ENCODE data around the gene MRPL1.

MRPL1 gene

DNA sequence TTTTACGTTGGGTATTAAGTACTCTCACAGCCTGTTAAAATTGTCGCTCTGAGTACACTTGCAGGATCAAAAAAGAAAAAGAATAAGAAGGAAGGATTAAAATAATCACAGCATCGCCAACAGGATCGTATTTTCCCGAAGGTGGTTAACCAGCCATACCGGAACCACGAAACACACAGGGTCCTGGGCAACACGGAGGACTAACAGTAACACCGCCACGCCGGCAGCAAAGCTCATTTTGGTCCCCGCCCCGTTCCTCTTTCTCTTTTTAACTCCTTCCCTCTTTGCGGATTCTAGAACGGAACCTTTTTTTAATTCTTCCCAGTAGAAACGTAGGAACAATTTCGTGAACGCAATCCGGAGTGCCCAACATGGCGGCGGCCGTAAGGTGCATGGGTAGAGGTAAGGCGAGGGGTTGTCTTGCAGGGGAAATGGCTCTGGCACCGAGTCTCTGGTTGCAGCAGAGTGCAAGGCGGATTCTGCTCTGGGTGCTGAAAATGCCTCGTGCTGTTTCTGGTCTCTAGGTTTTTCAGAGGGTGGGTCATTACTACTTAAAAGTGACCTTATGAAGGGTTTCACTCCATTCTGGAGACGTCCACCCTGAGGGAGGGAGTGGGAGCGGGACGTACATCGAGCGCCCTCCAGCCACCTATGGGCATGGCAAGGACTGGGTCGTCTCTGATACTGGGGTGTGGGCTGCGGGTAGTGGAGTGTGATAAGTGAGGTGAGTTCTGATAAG, at the start of gene MRPL1:
TSS of gene MRPL1 (plus strand) at position 353 of the 739 bp plus-strand sequence. CDS start at position 372, 19 bp downstream.
- DNase-seq, result peak; percentile 88 to 90

DNA sequence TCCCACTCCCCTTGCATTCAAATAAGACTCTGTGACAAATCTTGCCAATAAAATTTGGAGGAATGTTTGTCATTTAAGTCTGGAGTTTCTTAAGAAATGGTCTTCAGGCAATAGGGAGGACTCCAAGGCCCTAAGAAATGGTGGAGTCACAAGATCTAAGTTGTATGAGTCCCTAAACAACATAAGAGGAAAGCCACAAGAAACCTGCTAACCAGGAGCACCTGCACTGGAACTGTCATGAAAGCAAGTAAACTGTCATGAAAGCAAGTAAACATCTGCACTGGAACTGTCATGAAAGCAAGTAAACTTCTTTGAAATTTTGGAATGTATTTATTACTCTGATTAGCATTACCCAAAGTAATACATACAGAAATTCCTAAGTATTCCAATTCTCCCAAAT, 47.0 kb upstream of the MRPL1 start:
- DNase-seq, result no peak

DNA sequence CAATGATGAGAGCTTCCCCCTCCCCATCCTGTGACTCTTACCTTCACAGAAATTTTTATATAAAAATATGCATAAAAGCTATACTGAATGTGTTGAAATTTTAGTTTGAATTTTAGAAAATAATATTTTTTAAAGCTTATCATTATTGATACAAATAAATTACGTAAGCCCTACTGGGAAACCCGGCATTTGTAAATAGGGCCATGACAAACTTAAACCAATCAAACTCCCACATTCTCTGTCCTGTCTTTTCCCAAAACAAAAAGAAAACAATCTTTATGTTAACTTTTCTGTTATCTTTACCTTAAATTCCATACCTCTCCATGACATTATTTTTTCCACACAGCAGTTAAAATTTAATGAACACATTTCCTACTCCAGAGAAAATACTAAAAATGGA, 46.1 kb upstream of the MRPL1 start:
- DNase-seq, result no peak

DNA sequence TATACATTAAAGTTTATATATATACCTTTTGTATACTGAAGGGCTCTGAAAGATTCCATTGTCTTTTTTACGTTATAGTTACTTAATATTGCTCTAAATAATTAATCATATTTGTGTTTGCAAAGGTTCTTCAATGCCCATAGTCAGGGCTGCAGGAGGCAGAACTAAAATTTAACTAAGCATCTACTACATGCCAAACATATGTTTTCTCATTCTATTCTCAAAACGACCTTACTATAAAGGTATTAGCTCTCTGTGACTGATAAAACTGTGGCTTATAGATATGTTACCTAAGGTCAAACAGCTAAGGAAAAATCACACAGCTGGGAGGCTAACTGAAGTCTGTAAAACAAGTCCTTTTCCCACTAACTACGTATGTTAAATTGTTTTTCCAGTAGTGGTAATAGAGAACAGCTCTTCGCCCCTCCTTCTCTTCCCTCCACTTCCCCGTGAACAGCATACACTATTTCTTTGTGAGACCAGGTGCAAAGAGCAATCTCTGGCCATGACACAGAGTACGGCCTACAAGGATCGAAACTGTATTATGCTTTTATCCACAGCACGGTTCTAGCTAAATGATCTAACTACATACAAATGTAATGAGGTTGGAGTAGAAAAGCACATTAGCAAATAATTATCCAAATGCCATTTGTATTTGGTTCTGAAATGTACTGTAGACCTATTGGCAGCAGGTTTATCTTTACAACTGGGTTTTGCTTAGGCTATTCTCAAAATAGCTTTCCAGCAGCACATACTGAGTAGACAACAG, 45.1 kb upstream of the MRPL1 start:
- no peak for DNase-seq

DNA sequence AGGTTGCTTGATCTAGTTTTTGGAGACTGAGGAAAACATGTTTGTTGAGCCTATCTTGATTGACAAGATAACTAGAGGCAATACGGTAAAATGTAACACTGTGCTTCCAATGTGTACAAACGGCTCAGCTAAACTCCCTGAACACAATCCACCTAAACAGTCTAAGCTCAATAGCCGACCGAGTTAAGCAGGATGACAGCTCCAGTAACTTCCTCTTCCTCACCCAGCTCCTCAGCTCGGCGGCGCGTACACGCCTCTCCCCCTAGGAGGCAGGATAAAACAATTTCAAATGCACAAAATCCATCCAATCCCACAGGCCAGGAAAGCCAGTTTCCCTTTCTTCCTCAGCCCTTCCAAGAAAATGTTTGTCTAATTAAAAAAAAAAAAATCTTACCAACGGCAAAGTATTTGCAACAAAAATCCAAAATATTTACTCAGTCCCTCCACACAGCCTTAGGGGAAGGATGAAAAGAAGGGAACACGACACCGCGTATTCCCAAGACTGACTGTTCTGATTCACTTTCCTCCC, 44.5 kb upstream of the MRPL1 start:
- DNase-seq, result peak; percentile 35

DNA sequence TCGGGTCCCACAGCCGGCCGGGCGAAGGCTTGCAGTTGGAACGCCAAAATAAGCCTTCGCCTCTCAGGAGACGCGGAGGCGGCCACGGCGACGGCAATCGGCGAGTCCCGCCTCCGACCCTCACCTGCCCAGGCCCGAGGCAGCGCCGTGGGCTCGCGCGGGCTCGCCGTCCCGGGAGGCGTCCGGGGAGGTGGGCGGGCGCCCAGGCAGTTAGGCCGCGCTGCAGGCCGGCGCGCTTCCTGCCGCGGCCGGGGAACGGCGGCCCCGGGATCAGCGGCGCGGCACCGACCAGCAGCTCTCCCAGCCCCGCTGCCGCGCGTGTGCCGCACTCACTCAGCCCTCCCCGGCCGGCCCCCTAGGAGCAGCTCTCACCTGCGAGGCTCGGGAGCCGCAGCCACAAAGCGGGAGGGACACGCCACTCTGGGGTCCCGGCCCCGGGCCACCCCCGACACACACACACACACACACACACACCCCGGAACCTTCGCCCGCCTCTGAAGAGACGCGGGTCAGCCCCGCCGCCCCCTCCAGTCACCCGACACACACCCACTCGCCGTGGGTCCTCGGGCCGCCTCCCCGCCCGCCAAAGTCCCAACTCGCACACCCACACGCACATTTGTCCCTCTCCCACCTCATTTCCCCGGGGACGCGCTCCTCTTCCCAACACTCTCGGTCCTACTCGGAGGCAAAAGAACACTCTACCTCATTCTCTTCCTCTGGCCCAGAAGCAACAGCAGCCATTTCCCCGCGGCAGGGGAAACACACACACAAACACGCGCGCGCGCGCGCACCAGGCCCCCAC, 43.8 kb upstream of the MRPL1 start, which contains the start of gene CNOT6L:
TSS of gene CNOT6L (minus strand) at position 767 of the 802 bp plus-strand sequence. CDS start at position 707, 60 bp downstream.
- DNase-seq, result peak; percentile 25 to 57

DNA sequence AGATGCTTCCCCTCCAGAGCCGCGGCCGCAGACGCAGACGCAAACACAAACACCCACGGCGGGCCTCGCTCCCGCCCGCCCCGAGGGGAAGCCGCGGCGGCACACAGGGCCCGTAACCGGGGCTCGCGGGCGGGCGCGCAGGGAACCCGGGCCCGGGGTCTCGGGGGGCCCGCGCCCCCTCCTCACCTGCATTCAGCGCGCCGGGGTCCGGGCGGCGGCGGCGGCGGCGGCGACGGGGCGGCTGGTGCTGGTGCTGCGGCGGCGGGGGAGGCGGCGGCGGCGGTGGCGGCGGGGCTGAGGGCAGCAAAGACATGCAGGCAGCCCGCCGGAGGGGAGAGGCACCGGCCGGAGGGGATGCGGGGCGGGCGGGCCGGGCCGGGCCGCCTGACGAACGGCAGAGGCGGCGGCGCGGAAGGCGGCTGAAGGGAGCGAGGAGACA, 43.2 kb upstream of the MRPL1 start:
- DNase-seq, result peak; percentile 85

DNA sequence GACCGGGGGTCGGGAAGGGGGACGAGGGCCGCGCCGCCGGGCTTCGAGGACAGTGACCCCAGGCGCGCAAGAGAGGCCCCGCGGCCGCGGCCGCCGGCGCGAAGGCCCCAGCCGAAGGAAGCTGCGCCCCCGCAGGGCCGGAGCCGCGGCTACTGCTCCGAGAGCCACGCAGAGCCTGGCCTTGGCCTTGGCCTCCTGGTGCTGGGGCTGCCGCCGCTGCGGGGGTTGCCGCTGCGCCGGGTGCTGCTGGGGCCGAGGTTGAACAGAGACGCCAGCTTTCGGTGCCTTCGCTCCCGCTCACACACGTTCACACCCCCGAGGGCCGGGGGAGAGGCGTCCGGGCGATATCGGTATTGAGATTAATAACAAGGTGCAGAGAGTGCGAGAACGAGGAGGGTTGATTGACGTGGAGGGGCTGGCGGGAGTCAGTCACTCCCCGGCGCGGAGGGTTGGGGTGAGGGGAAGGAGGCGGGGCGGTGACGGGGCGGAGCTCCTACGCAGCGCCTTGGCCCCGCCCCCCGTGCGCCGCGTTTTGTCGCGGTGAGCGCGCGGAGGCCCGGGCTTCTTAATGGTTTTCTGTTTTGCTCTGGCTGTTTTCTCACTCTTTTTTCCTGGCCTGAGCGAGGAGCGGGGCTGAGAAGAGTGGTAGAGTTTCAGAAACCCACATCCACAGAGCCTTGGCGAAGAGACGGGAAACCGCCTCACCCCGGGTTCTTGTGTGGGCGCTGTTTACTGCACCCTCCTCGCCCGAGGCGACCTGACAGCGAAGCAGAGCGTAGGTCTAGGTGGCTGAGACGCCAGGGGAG, 42.6 kb upstream of the MRPL1 start:
- peak; percentile 93 to 94 for DNase-seq

DNA sequence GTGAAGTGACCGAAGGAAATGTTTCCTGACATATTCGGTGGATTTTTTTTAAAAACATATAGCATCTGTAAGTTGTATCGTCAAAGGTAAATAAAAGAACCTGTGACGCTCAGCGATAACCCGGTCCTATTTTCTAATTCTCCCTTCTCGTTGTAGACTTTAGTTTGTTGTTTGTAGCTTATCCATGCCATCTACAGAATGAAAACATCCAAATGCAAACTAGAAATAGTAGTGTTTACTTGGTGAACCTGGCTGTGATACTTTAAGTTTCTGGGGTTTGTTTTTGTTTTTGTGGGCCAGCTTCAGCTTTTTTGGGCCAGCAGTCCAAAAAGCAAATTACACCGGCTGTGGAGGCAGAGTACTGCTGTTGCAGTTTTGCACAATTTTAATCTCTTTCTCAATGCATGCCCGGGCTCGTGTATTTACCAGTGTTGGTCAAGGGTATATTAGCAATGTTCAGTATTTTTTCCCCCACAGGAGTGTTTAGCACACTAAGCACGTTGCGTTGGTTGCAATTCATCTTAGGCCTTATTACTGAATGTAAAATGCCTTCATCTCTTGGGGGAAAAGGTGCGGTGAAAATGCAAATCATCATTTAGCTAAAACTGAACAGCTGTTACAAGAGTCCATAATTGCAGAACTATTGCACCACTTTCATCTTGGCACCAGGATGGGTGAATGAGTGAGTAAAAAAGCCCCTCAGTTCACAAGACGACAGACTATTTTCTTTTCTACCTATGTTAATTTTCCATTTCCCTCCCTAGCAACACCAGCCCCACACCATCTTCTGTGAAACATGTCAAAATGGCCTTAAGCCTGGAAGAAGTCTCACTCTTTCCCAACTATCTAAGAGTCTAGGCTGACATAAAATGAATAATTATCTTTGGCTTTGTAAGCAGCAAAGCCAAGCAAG, 41.7 kb upstream of the MRPL1 start:
- DNase-seq, result no peak

DNA sequence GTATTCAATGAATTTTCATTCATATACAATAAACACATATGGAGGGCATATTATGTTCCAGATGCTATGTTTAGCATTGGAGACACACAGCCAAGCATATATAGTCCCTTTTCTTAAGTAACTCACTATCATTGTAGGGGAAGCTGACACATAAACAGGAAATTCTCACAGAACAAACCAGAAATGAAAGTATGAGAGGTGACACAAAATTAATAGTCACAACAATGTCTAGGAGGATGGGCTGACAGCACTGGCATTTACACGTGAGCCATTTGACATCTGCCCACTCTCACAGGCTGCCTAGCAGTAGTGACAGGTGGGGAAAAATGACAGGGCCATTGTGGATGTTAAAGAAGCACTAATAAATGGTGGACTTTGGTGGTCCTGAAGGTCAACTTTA, 40.9 kb upstream of the MRPL1 start:
- peak; percentile 43 to 54 for DNase-seq

DNA sequence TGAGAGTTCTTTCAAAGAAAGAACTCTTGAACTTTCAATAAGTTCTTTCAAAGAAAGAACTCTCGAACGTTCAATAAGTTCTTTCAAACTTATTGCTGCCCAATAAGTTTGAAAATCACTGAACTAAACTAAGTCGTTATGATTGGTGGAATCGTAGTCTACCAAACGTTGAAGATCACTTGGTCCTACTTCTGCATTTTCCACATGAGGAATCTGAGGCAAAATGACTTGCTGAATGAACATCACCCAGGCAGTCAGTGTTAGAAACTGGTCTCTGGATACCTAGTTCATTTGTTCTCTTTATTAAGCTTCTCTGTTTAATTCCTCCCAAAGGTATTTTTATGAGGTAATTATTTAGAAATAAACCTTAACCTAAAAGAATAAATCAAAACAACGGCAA, 36.4 kb upstream of the MRPL1 start:
- no peak for DNase-seq

DNA sequence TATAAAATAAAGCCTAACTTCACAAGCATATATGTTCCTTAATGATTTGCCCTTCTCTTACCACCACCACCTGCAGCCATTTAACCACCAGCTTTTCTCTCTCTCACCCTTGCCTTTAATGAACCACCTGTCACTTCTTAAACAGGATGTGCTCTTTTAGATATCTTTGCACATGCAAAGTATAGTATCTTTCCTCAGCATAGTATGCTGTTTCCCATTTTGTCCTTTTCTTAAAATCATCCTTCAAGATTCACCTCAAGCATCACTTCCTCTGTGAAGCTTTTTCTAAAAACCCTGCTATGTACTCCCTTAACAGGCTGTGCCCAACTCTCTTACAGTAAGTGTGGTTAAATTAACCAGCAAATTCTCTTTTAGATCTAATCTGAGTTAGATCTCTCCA, 35.3 kb upstream of the MRPL1 start:
- no peak for DNase-seq

DNA sequence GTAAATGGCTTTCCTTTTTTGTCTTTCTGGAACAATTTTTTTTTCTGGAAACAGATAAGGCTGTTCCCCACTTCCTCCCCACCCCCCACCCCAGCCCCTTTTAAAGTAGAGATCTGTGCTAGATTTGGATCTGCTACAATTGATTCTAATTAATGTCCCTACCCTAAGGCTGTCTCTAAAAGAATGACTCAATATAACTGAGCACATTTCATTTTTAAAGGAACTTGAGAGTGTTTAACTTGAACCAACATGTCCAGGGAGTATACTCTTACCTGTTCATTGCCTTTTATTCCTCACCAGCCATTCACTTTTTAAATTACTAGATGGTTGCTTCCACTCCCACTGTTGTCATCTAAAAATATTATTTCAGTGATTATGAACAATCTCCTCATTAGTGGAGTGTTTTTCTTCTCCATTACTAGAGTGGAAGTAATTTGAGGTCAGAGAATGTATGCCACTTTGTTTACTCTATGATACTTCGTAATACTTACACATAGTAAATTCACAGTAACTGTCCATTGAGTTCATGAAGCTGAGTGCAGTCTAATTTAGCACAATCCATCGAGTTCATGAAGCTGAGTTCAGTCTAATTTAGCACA, 29.4 kb upstream of the MRPL1 start:
- no peak for DNase-seq

DNA sequence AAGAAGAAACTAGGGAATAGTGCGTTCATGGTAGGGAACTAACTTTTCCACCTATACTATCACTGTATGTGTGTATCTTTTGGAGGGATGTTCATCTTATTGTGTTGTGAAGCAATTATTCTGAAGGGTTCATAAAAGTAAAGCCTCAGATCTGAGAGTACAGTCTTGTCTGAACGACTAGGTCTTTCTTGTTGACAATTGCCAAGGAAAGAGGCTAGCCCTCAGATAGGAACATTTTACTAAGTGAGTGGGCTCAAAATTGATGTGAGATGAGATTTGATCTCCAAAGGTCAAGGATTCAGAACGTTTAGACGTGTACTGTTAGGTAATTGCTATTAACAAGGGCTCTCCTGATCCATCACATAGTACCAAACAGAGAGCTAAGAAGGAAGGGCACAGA, 28.2 kb upstream of the MRPL1 start:
- DNase-seq, result no peak

DNA sequence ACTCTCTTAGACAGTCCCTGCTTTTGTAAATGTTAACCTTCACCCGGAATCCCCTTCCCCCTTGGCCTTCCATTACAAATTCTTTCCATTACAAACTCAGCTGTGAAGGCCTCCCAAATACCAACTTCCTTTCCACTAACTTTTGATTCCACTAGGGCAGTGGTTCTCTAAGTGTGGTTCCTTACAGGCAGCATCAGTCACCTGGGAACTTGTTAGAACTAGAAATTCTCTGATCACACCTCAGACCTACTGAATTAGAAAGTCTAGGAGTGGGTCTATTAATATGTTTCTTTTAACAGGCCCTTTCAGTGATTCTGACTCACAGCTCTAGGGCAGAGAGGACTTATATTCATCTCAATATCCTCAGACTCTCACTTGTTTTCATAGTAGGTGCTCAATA, 19.0 kb upstream of the MRPL1 start:
- no peak for DNase-seq

DNA sequence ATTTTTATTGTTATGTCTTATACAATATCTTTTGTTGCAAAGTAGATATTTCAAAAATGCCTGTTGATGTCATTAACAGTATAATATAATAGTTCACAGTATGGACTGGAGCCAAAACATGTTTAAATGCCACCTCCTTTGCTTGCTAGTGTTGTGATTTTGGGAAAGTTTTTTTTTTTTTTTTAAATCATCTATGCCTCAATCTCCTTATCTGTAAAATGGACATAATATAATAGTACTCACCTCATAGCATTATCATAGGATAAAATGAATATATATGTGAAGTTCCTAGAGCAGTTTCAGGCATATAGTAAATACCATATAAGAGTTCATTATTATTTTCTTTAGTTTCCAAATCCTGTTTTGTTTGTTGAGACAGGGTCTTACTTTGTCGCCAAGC, 18.3 kb upstream of the MRPL1 start:
- DNase-seq, result no peak

DNA sequence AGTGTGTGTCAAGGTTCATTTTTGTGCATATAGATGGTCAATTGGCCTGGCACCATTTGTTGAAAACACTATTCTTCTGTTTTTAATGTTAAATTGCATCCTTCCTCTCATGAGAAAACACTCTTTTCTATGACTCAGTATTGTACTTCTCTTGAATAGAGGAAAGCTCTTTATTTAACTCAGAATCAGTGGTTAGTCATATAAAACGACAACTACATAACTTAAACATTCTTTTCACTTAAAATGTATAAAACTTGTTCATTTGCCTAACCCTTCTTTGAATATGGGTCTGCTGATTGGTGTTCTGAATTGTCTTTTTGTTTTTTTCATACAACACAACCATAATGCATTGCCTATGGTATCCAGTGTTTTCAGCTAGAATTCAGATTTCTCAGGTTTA, 17.2 kb upstream of the MRPL1 start:
- no peak for DNase-seq

DNA sequence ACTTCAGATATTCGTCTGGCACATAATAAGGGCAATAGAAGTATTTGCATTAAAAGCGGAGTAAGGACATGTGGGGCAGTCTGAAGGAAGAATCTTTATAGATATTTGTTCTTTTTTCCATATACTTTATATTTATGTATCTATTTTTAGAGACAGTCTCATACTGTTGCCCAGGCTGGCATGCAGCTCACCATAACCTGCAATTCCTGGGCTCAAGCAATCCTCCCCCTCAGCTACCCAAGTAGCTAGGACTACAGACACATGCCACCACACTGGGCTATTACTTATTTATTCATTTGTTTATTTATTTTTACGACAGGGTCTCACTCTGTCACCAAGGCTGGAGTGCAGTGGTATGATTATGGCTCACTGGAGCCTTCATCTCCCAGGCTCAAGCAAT, 16.7 kb upstream of the MRPL1 start:
- no peak for DNase-seq

DNA sequence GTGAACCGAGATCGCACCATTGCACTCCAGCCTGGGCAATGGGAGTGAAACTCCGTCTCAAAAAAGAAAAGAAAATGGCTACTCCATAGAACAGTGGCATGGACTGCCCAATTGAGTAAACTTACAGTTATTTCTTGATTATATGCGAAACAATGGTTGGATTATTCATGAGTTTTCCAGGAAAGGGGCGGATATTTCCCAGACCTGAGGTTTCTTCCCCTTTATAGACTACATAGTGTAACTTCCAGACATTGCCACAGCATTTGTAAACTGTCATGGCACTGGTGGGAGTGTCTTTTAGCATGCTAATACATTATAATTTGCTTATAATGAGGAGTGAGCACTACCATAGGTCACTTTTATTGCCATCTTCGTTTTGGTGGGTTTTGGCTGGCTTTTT, 14.1 kb upstream of the MRPL1 start:
- no peak for DNase-seq

DNA sequence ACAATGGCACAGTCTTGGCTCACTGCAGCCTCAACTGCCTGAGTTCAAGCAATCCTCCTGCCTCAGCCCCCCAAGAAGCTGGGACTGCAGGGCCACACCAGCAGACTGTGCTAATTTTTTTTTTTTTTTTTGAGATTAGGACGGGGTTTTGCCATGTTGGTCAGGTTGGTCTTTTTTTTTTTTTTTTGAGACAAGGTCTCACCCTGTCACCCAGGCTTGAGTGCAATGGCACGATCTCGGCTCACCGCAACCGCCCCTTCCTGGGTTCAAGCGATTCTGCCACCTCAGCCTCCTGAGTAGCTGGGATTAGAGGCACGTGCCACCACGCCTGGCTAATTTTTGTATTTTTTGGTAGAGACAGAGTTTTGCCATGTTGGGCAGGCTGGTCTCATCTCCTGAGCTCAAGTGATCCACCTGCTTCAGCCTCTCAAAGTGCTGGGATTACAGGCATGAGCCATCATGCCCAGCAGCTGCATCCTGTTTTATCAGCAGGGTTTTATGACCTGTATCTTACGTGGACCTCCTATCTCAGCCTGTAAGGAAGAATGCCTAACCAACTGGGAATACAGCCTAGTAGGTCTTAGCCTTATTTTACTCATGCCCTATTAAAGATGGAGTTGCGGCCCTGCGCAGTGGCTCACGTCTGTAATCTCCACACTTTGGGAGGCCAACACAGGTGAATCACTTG, 13.2 kb upstream of the MRPL1 start:
- no peak for DNase-seq
